Measurements from ENCODE around the gene CHRNA3.

CHRNA3 gene

DNA sequence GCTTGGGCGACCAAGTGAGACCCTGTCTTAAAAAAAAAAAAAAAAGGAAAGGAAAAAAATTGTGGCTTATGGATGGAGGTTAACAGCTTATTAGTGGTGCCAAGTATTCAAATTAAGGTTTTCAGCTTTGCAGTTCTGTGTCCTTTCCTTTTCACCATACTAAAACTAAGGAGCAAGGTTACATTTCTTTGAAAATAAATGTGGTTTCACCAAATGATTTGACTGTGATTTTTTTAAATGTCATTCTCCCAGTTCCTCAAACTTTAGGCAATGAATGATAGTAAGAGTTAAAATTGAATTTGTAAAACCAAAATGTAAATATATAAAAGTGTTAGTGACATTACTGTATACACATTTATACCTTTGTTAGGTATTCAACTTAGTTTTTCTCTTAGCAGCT, 45.9 kb downstream of the CHRNA3 start:
- no peak overlapping the region for H3K4me3 ChIP-seq (ENCODE audit: insufficient read depth in 1 of 2, low read depth in 1 of 2, low read length in 2 of 2)
- H3K27ac ChIP-seq (ENCODE audit: low read length, poor library complexity, severe bottlenecking): no peak overlapping the region
- 94% methylated on average over 1 of the region's 1 CpG for WGBS
- H3K9ac ChIP-seq (ENCODE audit: low read length): no peak overlapping the region
- H4K8ac ChIP-seq (ENCODE audit: low read length): no peak overlapping the region
- no peak overlapping the region for H3K14ac ChIP-seq (ENCODE audit: low read length in 2 of 2)
- H3K4ac ChIP-seq (ENCODE audit: low read depth in 1 of 2, low read length in 2 of 2): no peak overlapping the region
- H2BK5ac ChIP-seq (ENCODE audit: low read depth, low read length, poor library complexity, severe bottlenecking): no peak overlapping the region
- H3K18ac ChIP-seq (ENCODE audit: low read depth in 1 of 2, low read length in 2 of 2): no peak overlapping the region
- no peak overlapping the region for H2AK5ac ChIP-seq (ENCODE audit: low read length, severe bottlenecking)
- no peak overlapping the region for H4K91ac ChIP-seq (ENCODE audit: low read length)
- no peaks in the 10 kb centered on the region for H3K4me1 ChIP-seq (ENCODE audit: control insufficient read depth, insufficient read depth, low read depth, low read length)
- H2BK15ac ChIP-seq (ENCODE audit: low read depth, poor library complexity, severe bottlenecking): no peak overlapping the region
- no peaks in the 10 kb centered on the region for H3K27me3 ChIP-seq (ENCODE audit: control insufficient read depth in 1 of 2, insufficient read depth in 1 of 2, low read length in 2 of 2)
- no peaks in the 10 kb centered on the region for H3K9me3 ChIP-seq (ENCODE audit: control insufficient read depth, low read length)
- no peak overlapping the region for H3K4me2 ChIP-seq (ENCODE audit: low read length, poor library complexity, severe bottlenecking)
- no peak overlapping the region for H2BK12ac ChIP-seq (ENCODE audit: low read length in 2 of 2)
- no peak overlapping the region for H2BK120ac ChIP-seq (ENCODE audit: low read depth, low read length)
- H3K79me1 ChIP-seq (replicated peaks; ENCODE audit: low read length, poor library complexity, severe bottlenecking): no peaks in the 10 kb centered on the region
- no peak overlapping the region for H3K23ac ChIP-seq (ENCODE audit: low read length in 2 of 2)
- H2AFZ ChIP-seq (ENCODE audit: low read depth, low read length): no peak overlapping the region
- no peak for DNase-seq
- H3K36me3 ChIP-seq (ENCODE audit: control insufficient read depth in 1 of 2, insufficient read depth in 2 of 2, low read depth in 1 of 2, low read length in 2 of 2): no peaks in the 10 kb centered on the region

DNA sequence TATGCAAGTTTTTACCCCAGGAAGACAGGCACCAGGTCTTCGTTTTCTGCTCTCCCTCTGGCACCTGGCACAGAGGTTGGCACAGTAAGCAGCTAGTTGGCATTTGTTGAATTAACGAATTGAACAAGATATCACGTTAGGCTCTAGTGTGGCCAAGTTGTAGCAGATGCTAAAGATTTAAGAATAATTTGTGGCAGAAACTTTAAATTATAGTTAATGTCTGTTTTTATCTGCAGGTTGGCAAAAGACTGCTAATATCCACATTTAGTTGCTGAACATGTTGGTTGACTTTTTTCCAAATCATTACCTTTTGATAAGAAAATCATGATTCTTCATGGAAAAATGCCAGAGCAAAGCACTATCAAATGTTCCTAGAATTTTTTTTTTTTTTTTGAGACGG, 47.4 kb downstream of the CHRNA3 start:
- Histone ChIP-seq H2BK120ac (ENCODE audit: low read depth, low read length) (no peak overlapping the region), H4K91ac (ENCODE audit: low read length) (no peak overlapping the region), H2AK5ac (ENCODE audit: low read length, severe bottlenecking) (no peak overlapping the region), H3K9me3 (ENCODE audit: control insufficient read depth, low read length) (no peaks in the 10 kb centered on the region), H2BK15ac (ENCODE audit: low read depth, poor library complexity, severe bottlenecking) (no peak overlapping the region), H3K4me3 (ENCODE audit: insufficient read depth in 1 of 2, low read depth in 1 of 2, low read length in 2 of 2) (no peak overlapping the region), H3K4me1 (ENCODE audit: control insufficient read depth, insufficient read depth, low read depth, low read length) (no peaks in the 10 kb centered on the region), H3K23ac (ENCODE audit: low read length in 2 of 2) (no peak overlapping the region), H3K27me3 (ENCODE audit: control insufficient read depth in 1 of 2, insufficient read depth in 1 of 2, low read length in 2 of 2) (peaks cover 0 to 3% of the 10 kb centered on the region in 2 experiments), H2AFZ (ENCODE audit: low read depth, low read length) (no peak overlapping the region), H4K8ac (ENCODE audit: low read length) (no peak overlapping the region), H3K4me2 (ENCODE audit: low read length, poor library complexity, severe bottlenecking) (no peak overlapping the region), H3K9ac (ENCODE audit: low read length) (no peak overlapping the region), H3K79me1 (replicated peaks; ENCODE audit: low read length, poor library complexity, severe bottlenecking) (no peaks in the 10 kb centered on the region), H3K14ac (ENCODE audit: low read length in 2 of 2) (no peak overlapping the region), H2BK12ac (ENCODE audit: low read length in 2 of 2) (no peak overlapping the region), H3K36me3 (ENCODE audit: control insufficient read depth in 1 of 2, insufficient read depth in 2 of 2, low read depth in 1 of 2, low read length in 2 of 2) (no peaks in the 10 kb centered on the region), H3K4ac (ENCODE audit: low read depth in 1 of 2, low read length in 2 of 2) (no peak overlapping the region), H3K27ac (ENCODE audit: low read length, poor library complexity, severe bottlenecking) (no peak overlapping the region), H2BK5ac (ENCODE audit: low read depth, low read length, poor library complexity, severe bottlenecking) (no peak overlapping the region), H3K18ac (ENCODE audit: low read depth in 1 of 2, low read length in 2 of 2) (no peak overlapping the region)
- no peak for DNase-seq
- 62% methylated on average over 4 of the region's 4 CpGs for WGBS

DNA sequence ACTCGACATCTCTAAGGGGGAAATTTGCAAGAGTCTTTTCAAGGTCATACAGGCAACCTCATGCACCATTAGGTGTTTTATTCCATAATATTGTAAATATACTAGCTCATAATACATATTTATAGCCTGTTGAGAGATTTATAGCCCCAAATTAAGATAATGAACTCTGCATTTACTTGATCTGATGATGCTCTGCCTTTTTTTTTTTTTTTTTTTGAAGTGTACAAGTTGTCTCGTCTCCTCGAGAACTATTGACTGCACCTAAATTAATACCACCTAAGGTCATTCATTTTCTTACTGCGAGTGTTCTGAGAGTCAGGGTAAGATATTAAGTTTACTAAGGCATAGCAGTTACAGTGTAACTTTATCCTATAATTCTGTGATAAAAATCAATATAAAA, 49.4 kb downstream of the CHRNA3 start:
- Histone ChIP-seq H2BK5ac (ENCODE audit: low read depth, low read length, poor library complexity, severe bottlenecking) (no peak overlapping the region), H2BK120ac (ENCODE audit: low read depth, low read length) (no peak overlapping the region), H3K23ac (ENCODE audit: low read length in 2 of 2) (no peak overlapping the region), H4K8ac (ENCODE audit: low read length) (no peak overlapping the region), H3K4me2 (ENCODE audit: low read length, poor library complexity, severe bottlenecking) (no peak overlapping the region), H3K4me1 (ENCODE audit: control insufficient read depth, insufficient read depth, low read depth, low read length) (no peaks in the 10 kb centered on the region), H3K18ac (ENCODE audit: low read depth in 1 of 2, low read length in 2 of 2) (no peak overlapping the region), H3K4me3 (ENCODE audit: insufficient read depth in 1 of 2, low read depth in 1 of 2, low read length in 2 of 2) (no peak overlapping the region), H3K36me3 (ENCODE audit: control insufficient read depth in 1 of 2, insufficient read depth in 2 of 2, low read depth in 1 of 2, low read length in 2 of 2) (no peaks in the 10 kb centered on the region), H2AK5ac (ENCODE audit: low read length, severe bottlenecking) (no peak overlapping the region), H3K79me1 (replicated peaks; ENCODE audit: low read length, poor library complexity, severe bottlenecking) (no peaks in the 10 kb centered on the region), H2BK15ac (ENCODE audit: low read depth, poor library complexity, severe bottlenecking) (no peak overlapping the region), H3K27me3 (ENCODE audit: control insufficient read depth in 1 of 2, insufficient read depth in 1 of 2, low read length in 2 of 2) (peaks cover 0 to 11% of the 10 kb centered on the region in 2 experiments), H3K9me3 (ENCODE audit: control insufficient read depth, low read length) (no peaks in the 10 kb centered on the region), H3K14ac (ENCODE audit: low read length in 2 of 2) (no peak overlapping the region), H3K27ac (ENCODE audit: low read length, poor library complexity, severe bottlenecking) (no peak overlapping the region), H2AFZ (ENCODE audit: low read depth, low read length) (no peak overlapping the region), H3K9ac (ENCODE audit: low read length) (no peak overlapping the region), H2BK12ac (ENCODE audit: low read length in 2 of 2) (no peak overlapping the region), H3K4ac (ENCODE audit: low read depth in 1 of 2, low read length in 2 of 2) (no peak overlapping the region), H4K91ac (ENCODE audit: low read length) (no peak overlapping the region)
- DNase-seq: no peak
- no CpG with 5 or more reads among the region's 4 CpGs for WGBS

DNA sequence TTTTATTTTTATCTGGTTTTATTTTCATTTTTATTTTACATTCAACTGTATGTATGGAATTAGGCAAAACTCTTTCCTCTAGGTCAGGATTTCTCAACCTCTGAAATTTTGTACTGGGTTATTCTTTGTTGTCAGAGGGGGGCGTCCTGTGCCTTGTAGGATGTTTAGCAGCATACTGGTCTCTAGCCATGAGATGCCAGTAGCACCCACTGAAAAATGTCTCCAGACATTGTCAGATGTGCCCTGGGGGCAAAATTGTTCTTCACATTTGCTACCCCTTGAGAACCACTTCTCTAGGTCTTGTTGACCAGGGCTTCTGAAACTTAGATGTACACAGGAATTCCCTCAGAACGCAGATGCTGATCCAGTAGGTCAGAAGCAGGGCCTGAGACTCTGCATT, 50.1 kb downstream of the CHRNA3 start:
- Histone ChIP-seq H2AFZ (ENCODE audit: low read depth, low read length) (no peak overlapping the region), H3K18ac (ENCODE audit: low read depth in 1 of 2, low read length in 2 of 2) (no peak overlapping the region), H2AK5ac (ENCODE audit: low read length, severe bottlenecking) (no peak overlapping the region), H4K8ac (ENCODE audit: low read length) (no peak overlapping the region), H3K4ac (ENCODE audit: low read depth in 1 of 2, low read length in 2 of 2) (no peak overlapping the region), H3K4me1 (ENCODE audit: control insufficient read depth, insufficient read depth, low read depth, low read length) (peaks cover 2% of the 10 kb centered on the region), H3K4me3 (ENCODE audit: insufficient read depth in 1 of 2, low read depth in 1 of 2, low read length in 2 of 2) (no peak overlapping the region), H3K27me3 (ENCODE audit: control insufficient read depth in 1 of 2, insufficient read depth in 1 of 2, low read length in 2 of 2) (peaks cover 0 to 11% of the 10 kb centered on the region in 2 experiments), H3K14ac (ENCODE audit: low read length in 2 of 2) (no peak overlapping the region), H3K9ac (ENCODE audit: low read length) (no peak overlapping the region), H3K9me3 (ENCODE audit: control insufficient read depth, low read length) (no peaks in the 10 kb centered on the region), H3K23ac (ENCODE audit: low read length in 2 of 2) (no peak overlapping the region), H4K91ac (ENCODE audit: low read length) (no peak overlapping the region), H2BK120ac (ENCODE audit: low read depth, low read length) (no peak overlapping the region), H3K4me2 (ENCODE audit: low read length, poor library complexity, severe bottlenecking) (no peak overlapping the region), H3K79me1 (replicated peaks; ENCODE audit: low read length, poor library complexity, severe bottlenecking) (no peaks in the 10 kb centered on the region), H2BK15ac (ENCODE audit: low read depth, poor library complexity, severe bottlenecking) (no peak overlapping the region), H3K27ac (ENCODE audit: low read length, poor library complexity, severe bottlenecking) (no peak overlapping the region), H2BK12ac (ENCODE audit: low read length in 2 of 2) (no peak overlapping the region), H2BK5ac (ENCODE audit: low read depth, low read length, poor library complexity, severe bottlenecking) (no peak overlapping the region), H3K36me3 (ENCODE audit: control insufficient read depth in 1 of 2, insufficient read depth in 2 of 2, low read depth in 1 of 2, low read length in 2 of 2) (no peaks in the 10 kb centered on the region)
- DNase-seq: no peak
- WGBS: 80% methylated on average over 2 of the region's 2 CpGs

All from mesenchymal stem cell (in vitro differentiated cells and primary cell).